SU-DHL-6 (cell line): ENCODE data around the gene CTNNAL1.

Experiments
- H2AFZ ChIP-seq: fragments of 200-600 bp; sonication (generic); 2 replicates; pipeline ENCODE4 v1.6.1; 2014; ENCODE audit warnings: low read depth, mild to moderate bottlenecking, moderate library complexity, mixed read lengths, antibody characterized with exemption, low read length; ENCODE audit not compliant: severe bottlenecking
- H3F3A ChIP-seq: fragments of 200-600 bp; shearing (Covaris generic); 2 replicates; pipeline ENCODE4 v1.6.0; 2016; ENCODE audit warnings: antibody characterized with exemption, mild to moderate bottlenecking; ENCODE audit not compliant: insufficient read depth
- H3K27ac ChIP-seq: fragments of 200-600 bp; sonication (generic); 2 replicates; pipeline ENCODE4 v1.5.1; 2016; ENCODE audit warnings: low read depth, mild to moderate bottlenecking, low read length, moderate library complexity, mixed read lengths
- H3K27me3 ChIP-seq: fragments of 200-600 bp; sonication (generic), shearing (Covaris generic); 2 replicates; pipeline ENCODE4 v1.6.0; 2014; ENCODE audit warnings: mild to moderate bottlenecking, low read length
- H3K36me3 ChIP-seq: fragments of 200-600 bp; sonication (generic); 2 replicates; pipeline ENCODE4 v1.6.1; 2014; ENCODE audit warnings: mild to moderate bottlenecking, low read length, mixed read lengths
- H3K4me2 ChIP-seq: fragments of 300-600, 200-600 bp; shearing (Covaris generic), sonication (generic); 2 replicates; pipeline ENCODE4 v1.6.0; 2014; ENCODE audit warnings: low read length, low read depth, mild to moderate bottlenecking; ENCODE audit not compliant: poor library complexity, severe bottlenecking
- H3K4me3 ChIP-seq: fragments of 200-600 bp; sonication (generic); 2 replicates; pipeline ENCODE4 v1.5.1; 2014; ENCODE audit warnings: antibody characterized with exemption, low read length, mild to moderate bottlenecking, mixed read lengths; ENCODE audit not compliant: insufficient read depth, poor library complexity, severe bottlenecking
- H3K79me2 ChIP-seq: fragments of 200-600 bp; sonication (generic); 2 replicates; pipeline ENCODE4 v1.6.1; 2014; ENCODE audit warnings: mild to moderate bottlenecking, low read length, moderate library complexity; ENCODE audit not compliant: insufficient read depth
- H3K9ac ChIP-seq: fragments of 200-600 bp; sonication (generic); 2 replicates; pipeline ENCODE4 v1.7.0; 2014; ENCODE audit warnings: mild to moderate bottlenecking, low read length
- H3K9me2 ChIP-seq: fragments of 200-600 bp; sonication (generic); replicated peaks from 2 replicates; pipeline ENCODE4 v1.6.1; 2014; ENCODE audit warnings: low read length; ENCODE audit not compliant: insufficient read depth
- H3K9me3 ChIP-seq: fragments of 200-600 bp; sonication (generic); 2 replicates; pipeline ENCODE4 v1.6.1; 2014; ENCODE audit warnings: low read length, mixed read lengths; ENCODE audit not compliant: insufficient read depth
- H4K20me1 ChIP-seq: fragments of 200-600 bp; sonication (generic); 2 replicates; pipeline ENCODE4 v1.6.1; 2014; ENCODE audit warnings: low read depth, mild to moderate bottlenecking, antibody characterized with exemption, low read length, moderate library complexity, mixed read lengths
- CTCF ChIP-seq: fragments of 200-600 bp; sonication (generic); IDR thresholded peaks from one replicate; pipeline ENCODE4 v1.5.1; 2017; ENCODE audit warnings: antibody characterized with exemption, mild to moderate bottlenecking, low read length, moderate library complexity; ENCODE audit not compliant: insufficient read depth, poor library complexity, severe bottlenecking
- EZH2phosphoT487 ChIP-seq: fragments of 200-600 bp; sonication (generic), shearing (Covaris generic); conservative IDR thresholded peaks from 2 replicates; pipeline ENCODE4 v1.6.1; 2018; ENCODE audit warnings: mild to moderate bottlenecking, antibody characterized with exemption, low read length, moderate library complexity, mixed read lengths

Gene CTNNAL1

GRCh38 chr9:109017061-109017460 is 3.8 kb upstream of the CTNNAL1 start:
- H3F3A ChIP-seq = peaks cover 29% of the 10 kb centered on the region
- TF ChIP-seq EZH2phosphoT487 = no peak
- no peak for TF ChIP-seq CTCF
- H3K27ac ChIP-seq = no peak overlapping the region
- peaks cover 10% of the 10 kb centered on the region; the same call in 1 of the 2 replicates for H3K36me3 ChIP-seq
- H2AFZ ChIP-seq = no peak overlapping the region
- H3K79me2 ChIP-seq = peaks cover 5% of the 10 kb centered on the region; the same call in 1 of the 2 replicates
- H3K4me3 ChIP-seq = no peak overlapping the region
- no peaks in the 10 kb centered on the region for H3K9me2 ChIP-seq
- H3K27me3 ChIP-seq = no peaks in the 10 kb centered on the region
- no peak overlapping the region for H3K4me2 ChIP-seq
- peaks cover 2% of the 10 kb centered on the region; the same call in 1 of the 2 replicates for H4K20me1 ChIP-seq
- H3K9me3 ChIP-seq = no peaks in the 10 kb centered on the region
- H3K9ac ChIP-seq = no peak overlapping the region

- TF ChIP-seq EZH2phosphoT487 = no peak
- TF ChIP-seq CTCF = no peak
- no peak overlapping the region for H3K27ac ChIP-seq
- H2AFZ ChIP-seq = no peak overlapping the region
- H3K9ac ChIP-seq = no peak overlapping the region
- no peaks in the 10 kb centered on the region for H3K9me2 ChIP-seq
- H3K79me2 ChIP-seq = peaks cover 15% of the 10 kb centered on the region; the same call in 1 of the 2 replicates
- no peak overlapping the region for H3K4me3 ChIP-seq
- H3K9me3 ChIP-seq = no peaks in the 10 kb centered on the region
- peaks cover 10% of the 10 kb centered on the region; the same call in 1 of the 2 replicates for H3K36me3 ChIP-seq
- peaks cover 29% of the 10 kb centered on the region for H3F3A ChIP-seq
- no peaks in the 10 kb centered on the region for H3K27me3 ChIP-seq
- peaks cover 10% of the 10 kb centered on the region; the same call in 1 of the 2 replicates for H4K20me1 ChIP-seq
- H3K4me2 ChIP-seq = no peak overlapping the region
These were observed 2.8 kb upstream of the CTNNAL1 start for GRCh38 chr9:109016132-109016531.

DNA sequence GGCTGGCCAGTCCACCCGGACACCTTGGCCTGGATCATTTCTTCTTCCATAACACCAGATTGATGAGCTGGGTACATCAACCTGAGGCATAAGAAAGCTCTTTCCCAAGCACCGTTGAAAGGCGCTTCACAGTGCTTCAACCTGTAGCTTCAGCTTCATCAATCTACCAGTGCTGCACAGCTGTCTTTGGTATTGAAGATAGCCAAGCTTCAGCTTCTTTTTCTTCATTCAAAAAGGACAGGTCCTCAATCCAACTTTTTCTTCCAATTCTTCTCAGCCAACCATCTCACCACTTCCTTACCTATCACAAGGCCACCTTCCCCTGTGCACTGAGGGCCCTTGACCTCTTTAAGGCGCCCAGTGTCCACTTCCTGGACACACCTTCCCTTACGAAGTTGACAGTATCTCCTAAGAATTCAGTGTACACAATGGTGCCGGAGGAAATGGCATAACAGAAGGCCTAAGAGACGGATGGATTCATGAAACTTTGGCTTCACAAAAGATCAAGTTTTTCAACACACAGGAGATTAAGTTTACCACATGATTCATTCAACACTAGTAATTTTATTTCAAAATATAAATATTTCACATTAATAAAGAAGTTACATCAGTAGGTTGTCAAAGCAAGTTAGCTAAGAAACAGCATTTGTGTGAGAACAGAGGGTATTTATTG is 1.4 kb upstream of the CTNNAL1 start:
- Histone ChIP-seq H3K27me3 (no peaks in the 10 kb centered on the region), H3K36me3 (peaks cover 4% of the 10 kb centered on the region; the same call in 1 of the 2 replicates), H2AFZ (no peak overlapping the region), H3K27ac (no peak overlapping the region; the same call in 1 of the 2 replicates), H4K20me1 (peaks cover 10% of the 10 kb centered on the region; the same call in 1 of the 2 replicates), H3K4me3 (no peak overlapping the region), H3K9me3 (no peaks in the 10 kb centered on the region), H3K4me2 (no peak overlapping the region), H3K9me2 (no peaks in the 10 kb centered on the region), H3K79me2 (peaks cover 25% of the 10 kb centered on the region; the same call in 1 of the 2 replicates), H3K9ac (no peak overlapping the region), H3F3A (peaks cover 29% of the 10 kb centered on the region)
- no peak for TF ChIP-seq CTCF
- no peak for TF ChIP-seq EZH2phosphoT487
